GM12892 (cell line): ENCODE data around the gene NFATC4.

Experiments used
- DNase-seq: peaks from one replicate; pipeline ENCODE4 v3.0.0; 2011; ENCODE audit not compliant: insufficient read length
- FAIRE-seq: peaks from 2 replicates; lab custom pipeline; 2011; peaks lifted over from hg19 to GRCh38; lab: Jason Lieb, UNC
- POLR2A ChIP-seq: IDR thresholded peaks from 2 replicates; pipeline ENCODE4 v1.6.1; 2011; ENCODE audit warnings: low read depth, low read length, control low read depth
- POLR2AphosphoS5 ChIP-seq: IDR thresholded peaks from 2 replicates; pipeline ENCODE4 v1.6.1; 2011; ENCODE audit warnings: low read depth, low read length, control low read depth
- TAF1 ChIP-seq: IDR thresholded peaks from 2 replicates; pipeline ENCODE4 v1.6.1; 2011; ENCODE audit warnings: low read depth, mild to moderate bottlenecking, control low read depth, low read length, borderline replicate concordance

Gene NFATC4

GRCh38 chr14:24372701-24373416, 4.9 kb downstream of the NFATC4 start:
- FAIRE-seq (no peak), DNase-seq (no peak)
- no peak for TF ChIP-seq POLR2A
- no peak for TF ChIP-seq TAF1
- TF ChIP-seq POLR2AphosphoS5 = no peak

- no peak for TF ChIP-seq TAF1
- no peak for TF ChIP-seq POLR2A
- no peak for TF ChIP-seq POLR2AphosphoS5
- FAIRE-seq (no peak), DNase-seq (no peak)
Observed at GRCh38 chr14:24376448-24377070, 8.6 kb downstream of the NFATC4 start.

GRCh38 chr14:24377126-24377525, 9.1 kb downstream of the NFATC4 start:
- FAIRE-seq = no peak
- TF ChIP-seq POLR2A (no peak), POLR2AphosphoS5 (no peak), TAF1 (no peak)
- DNase-seq = no peak

GRCh38 chr14:24377657-24378056, 9.7 kb downstream of the NFATC4 start:
- FAIRE-seq (no peak), DNase-seq (no peak)
- TF ChIP-seq TAF1 = no peak

GRCh38 chr14:24378327-24378726, 10.3 kb downstream of the NFATC4 start:
- FAIRE-seq (no peak), DNase-seq (no peak)
- TF ChIP-seq POLR2A (no peak), TAF1 (no peak), POLR2AphosphoS5 (no peak)

GRCh38 chr14:24378981-24379906, 11.3 kb downstream of the NFATC4 start:
- no peak for FAIRE-seq
- DNase-seq = no peak
- TF ChIP-seq TAF1 (no peak), POLR2A (no peak), POLR2AphosphoS5 (no peak)

- FAIRE-seq = no peak
- DNase-seq = no peak
- no peak for TF ChIP-seq TAF1
- TF ChIP-seq POLR2AphosphoS5 = no peak
Observed at GRCh38 chr14:24379907-24380730, 12.1 kb downstream of the NFATC4 start.

GRCh38 chr14:24381363-24382063, 13.5 kb downstream of the NFATC4 start:
- TF ChIP-seq POLR2A (no peak), POLR2AphosphoS5 (no peak), TAF1 (no peak)
- no peak for DNase-seq
- no peak for FAIRE-seq

GRCh38 chr14:24382064-24382371, 14.0 kb downstream of the NFATC4 start:
- TF ChIP-seq POLR2AphosphoS5 (no peak), TAF1 (no peak), POLR2A (no peak)
- DNase-seq (no peak), FAIRE-seq (no peak)

- FAIRE-seq = no peak
- DNase-seq = no peak
- no peak for TF ChIP-seq POLR2AphosphoS5
- no peak for TF ChIP-seq TAF1
- TF ChIP-seq POLR2A = no peak
Observed at GRCh38 chr14:24384169-24384568, 16.2 kb downstream of the NFATC4 start.
